Erythroblast (primary cell): ENCODE data around the gene NDUFB2.

ENCODE experiments used
- GATA1 ChIP-seq: IDR thresholded peaks from 2 replicates; pipeline ENCODE4 v1.6.1; 2011; ENCODE audit warnings: low read depth, mild to moderate bottlenecking, control low read depth, low read length, moderate library complexity
- POLR2A ChIP-seq: IDR thresholded peaks from 2 replicates; pipeline ENCODE4 v1.6.1; 2011; ENCODE audit warnings: mild to moderate bottlenecking, low read length

DNA sequence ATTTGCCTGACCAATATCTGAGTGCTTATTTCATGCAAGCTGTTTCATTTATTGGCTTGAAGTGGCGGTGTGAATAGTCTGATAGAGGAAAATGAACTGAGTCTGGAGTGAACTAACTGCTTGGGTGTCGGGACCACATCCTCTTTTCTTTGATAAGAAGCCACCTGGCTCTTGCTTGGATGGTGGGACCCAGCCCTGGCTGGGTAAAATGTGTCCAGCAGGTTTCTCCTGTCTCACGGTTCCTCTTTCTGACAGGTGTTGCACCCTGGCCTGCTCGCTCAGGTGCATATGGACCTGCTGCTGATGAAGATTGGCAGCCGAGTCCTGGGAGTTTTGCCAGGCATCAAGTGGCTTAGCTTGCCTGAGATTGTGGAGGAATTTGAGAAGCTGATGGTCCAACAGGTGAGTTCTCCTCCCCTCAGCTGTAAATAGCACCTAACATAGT, 22.1 kb upstream of the NDUFB2 start:
- TF ChIP-seq POLR2A (no peak), GATA1 (no peak)
